ENCODE results near the gene RNPEPL1. TPM values are rescaled to one million over a fixed set of nuclear protein-coding genes. Genes with fewer than 3 reads are reported as not detected.

RNPEPL1 gene
- total RNA-seq, 2 experiments from 2014 or later: 135 to 144 TPM

DNA sequence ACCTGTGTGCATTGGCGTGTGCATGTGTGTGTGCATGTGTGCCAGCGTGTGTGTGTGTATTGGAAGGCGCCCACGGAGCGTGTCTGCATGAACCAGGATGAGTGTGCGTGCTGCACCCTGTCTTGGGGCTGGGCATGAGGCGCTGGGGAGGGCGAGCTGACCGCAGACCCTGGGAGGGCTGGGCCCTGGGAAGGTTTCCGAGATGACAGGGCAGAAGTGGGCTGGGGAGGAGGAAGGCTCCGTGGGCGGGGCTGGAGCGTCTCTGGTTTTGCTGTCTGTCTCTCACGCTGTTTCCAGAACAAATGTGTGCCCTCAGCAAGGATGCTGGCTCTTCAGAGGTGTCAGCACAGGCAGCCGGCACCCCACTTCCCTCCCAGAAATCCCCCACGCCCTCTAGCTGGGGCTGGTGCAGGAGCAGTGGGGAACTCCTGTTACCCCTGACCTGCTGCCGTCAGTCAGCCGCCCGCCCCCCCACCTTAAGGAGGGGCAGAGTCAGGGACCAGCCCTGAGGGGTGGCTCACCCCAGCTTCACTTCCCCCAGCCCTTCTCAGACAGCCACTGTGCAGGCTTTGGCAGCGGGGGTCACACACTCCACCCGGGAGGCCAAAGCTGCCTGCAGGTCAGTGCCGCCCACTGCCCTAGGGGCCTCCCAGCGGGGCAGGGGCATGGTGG, 56.8 kb downstream of the RNPEPL1 start, which contains the start of gene GPR35:
GPR35 (plus strand) TSS at position 531 of the 672 bp plus-strand sequence. CDS start 4,473 bp downstream, outside the sequence.
- Mint-ChIP-seq H3K36me3 (ENCODE audit: low read depth) (peaks cover 4% of the 10 kb centered on the region), H3K4me1 (peaks cover 59% of the 10 kb centered on the region), H3K27ac (peak within 1 kb of the TSS; percentile 87), H3K4me3 (peak within 1 kb of the TSS; percentile 49), H3K27me3 (no peaks in the 10 kb centered on the region), H3K9me3 (no peaks in the 10 kb centered on the region)
- DNase-seq: peak; percentile 84
- CTCF ChIA-PET: interaction anchor here (0.7 to 1.0 kb wide), 3 partner anchors 8 to 59 kb away, joined by 3 to 4 read pairs (median 3); no protein-coding TSS in a partner anchor
- POLR2A ChIA-PET: interaction anchor here (1.3 to 3.8 kb wide), 4 partner anchors 9 to 64 kb away, joined by 3 to 27 read pairs (median 10); partner anchors contain the start of gene DUSP28

DNA sequence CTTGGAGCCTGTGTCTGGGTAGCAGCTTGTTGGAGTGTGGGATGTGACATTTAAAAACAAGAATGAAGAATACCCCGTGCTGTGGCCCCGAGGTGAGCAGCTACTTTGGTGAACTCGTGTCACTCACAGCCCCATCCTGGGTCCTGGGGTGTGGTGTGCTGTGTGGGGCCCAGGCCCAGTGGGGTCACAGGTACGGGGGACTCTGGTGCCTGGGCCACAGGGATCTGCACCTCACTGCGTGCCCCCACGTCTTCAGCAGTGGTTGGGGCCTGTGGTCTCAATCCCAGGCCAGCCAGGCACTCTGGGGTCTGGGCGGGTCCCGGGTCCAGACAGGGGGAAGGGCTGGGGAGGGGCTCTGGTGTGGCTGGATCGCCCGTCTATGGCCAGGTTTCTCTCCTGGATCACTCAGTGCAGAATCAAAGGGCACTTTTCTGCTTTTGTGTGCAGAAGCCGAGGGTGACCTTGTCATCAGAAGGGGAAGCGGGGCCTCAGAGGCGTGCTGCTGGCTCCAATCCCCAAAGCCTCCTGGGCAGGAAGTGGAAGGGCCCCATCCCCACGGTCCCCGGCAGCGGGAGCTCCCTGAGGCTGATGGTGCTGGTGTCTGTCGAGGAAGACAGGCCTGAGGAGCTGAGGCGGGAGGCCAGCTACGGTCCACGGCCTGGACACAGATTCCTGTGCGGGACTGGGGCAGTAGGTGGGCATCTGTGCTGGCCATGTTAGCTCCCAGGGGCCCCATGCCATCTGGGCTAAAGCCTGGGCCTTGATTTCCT, 58.4 kb downstream of the RNPEPL1 start:
- no peak for DNase-seq
- Mint-ChIP-seq H3K27ac (peak overlapping the region; percentile 31), H3K4me3 (no peak overlapping the region), H3K27me3 (no peaks in the 10 kb centered on the region), H3K9me3 (no peaks in the 10 kb centered on the region), H3K4me1 (peaks cover 48% of the 10 kb centered on the region), H3K36me3 (ENCODE audit: low read depth) (no peaks in the 10 kb centered on the region)
- ChIA-PET CTCF (interaction anchor here (0.6 to 2.0 kb wide), 4 partner anchors 47 to 650 kb away, joined by 3 to 6 read pairs (median 4); no protein-coding TSS in a partner anchor), POLR2A (interaction anchor here (1.0 to 3.8 kb wide), 4 partner anchors 14 to 66 kb away, joined by 4 to 27 read pairs (median 4); partner anchors contain the start of gene CAPN10)

DNA sequence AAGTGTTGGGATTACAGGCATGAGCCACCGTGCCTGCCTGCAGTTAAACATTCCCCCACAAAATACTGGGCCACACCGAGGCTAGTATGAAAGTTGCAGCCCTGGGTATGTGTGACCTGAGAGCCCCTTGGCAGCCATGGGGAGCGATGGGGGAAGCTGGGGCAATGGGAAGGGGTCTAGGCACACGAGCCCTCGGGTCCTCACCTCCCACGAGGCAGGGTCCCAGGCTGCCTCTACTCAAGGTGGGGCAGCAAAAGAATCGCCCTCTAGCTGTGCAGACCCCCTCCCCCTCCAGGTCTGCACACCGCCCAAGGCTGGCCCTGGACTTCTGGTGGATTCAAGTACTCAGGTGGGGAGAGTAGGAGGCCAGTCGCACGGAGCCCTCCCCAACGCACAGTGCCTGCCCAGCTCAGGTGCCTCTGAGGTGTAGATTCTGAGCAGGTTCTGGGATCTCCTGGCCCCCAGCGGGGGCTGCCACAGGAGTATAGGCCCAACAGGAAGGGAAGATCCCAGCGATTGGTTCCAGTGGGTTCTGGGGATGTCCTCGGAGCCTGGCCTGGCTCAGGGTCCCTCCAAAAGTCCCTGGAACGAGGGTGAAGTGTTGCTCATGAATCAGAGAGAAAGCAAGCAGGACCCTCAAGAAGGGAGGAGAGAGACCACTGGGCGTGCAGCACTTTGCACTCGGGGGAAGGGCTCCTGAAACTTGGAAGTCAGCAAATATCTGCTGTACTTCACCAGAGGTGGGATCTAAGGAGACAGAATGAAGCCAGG, 59.6 kb downstream of the RNPEPL1 start:
- Mint-ChIP-seq H3K36me3 (ENCODE audit: low read depth) (peaks cover under 1% of the 10 kb centered on the region), H3K4me3 (no peak overlapping the region), H3K27ac (no peak overlapping the region), H3K4me1 (peaks cover 36% of the 10 kb centered on the region), H3K9me3 (peaks cover 4% of the 10 kb centered on the region), H3K27me3 (no peaks in the 10 kb centered on the region)
- DNase-seq: no peak
- ChIA-PET CTCF (interaction anchor here (2.0 kb wide), 1 partner anchor 62 kb away, joined by 6 read pairs; no protein-coding TSS in a partner anchor), POLR2A (interaction anchor here (1.1 to 3.8 kb wide), 4 partner anchors 15 to 62 kb away, joined by 4 to 27 read pairs (median 8); partner anchors contain the start of gene CAPN10)

DNA sequence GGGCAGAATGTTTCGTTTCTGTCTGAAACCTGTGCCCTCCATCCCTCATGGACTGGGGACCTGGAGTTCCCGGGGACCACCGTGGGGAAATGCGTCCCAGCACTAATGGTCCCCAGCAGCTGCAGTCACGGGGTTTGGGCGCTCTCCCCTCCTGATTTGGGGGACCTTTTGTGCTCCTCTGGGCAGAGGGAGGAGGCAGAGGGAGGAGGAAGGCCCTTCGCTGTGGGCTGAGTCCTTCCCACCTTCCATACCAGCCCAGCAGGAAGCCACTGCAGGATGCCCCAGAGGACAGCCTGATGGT, 60.2 kb downstream of the RNPEPL1 start:
- ChIA-PET CTCF (no interaction called here), POLR2A (interaction anchor here (2.2 kb wide), 1 partner anchor 41 kb away, joined by 12 read pairs; the partner anchor contains the start of gene CAPN10)
- H3K4me3 Mint-ChIP-seq: no peak overlapping the region
- H3K4me1 Mint-ChIP-seq: peaks cover 31% of the 10 kb centered on the region
- H3K27me3 Mint-ChIP-seq: no peaks in the 10 kb centered on the region
- no peak for DNase-seq
- H3K27ac Mint-ChIP-seq: no peak overlapping the region
- peaks cover 9% of the 10 kb centered on the region for H3K9me3 Mint-ChIP-seq
- peaks cover 6% of the 10 kb centered on the region for H3K36me3 Mint-ChIP-seq (ENCODE audit: low read depth)

DNA sequence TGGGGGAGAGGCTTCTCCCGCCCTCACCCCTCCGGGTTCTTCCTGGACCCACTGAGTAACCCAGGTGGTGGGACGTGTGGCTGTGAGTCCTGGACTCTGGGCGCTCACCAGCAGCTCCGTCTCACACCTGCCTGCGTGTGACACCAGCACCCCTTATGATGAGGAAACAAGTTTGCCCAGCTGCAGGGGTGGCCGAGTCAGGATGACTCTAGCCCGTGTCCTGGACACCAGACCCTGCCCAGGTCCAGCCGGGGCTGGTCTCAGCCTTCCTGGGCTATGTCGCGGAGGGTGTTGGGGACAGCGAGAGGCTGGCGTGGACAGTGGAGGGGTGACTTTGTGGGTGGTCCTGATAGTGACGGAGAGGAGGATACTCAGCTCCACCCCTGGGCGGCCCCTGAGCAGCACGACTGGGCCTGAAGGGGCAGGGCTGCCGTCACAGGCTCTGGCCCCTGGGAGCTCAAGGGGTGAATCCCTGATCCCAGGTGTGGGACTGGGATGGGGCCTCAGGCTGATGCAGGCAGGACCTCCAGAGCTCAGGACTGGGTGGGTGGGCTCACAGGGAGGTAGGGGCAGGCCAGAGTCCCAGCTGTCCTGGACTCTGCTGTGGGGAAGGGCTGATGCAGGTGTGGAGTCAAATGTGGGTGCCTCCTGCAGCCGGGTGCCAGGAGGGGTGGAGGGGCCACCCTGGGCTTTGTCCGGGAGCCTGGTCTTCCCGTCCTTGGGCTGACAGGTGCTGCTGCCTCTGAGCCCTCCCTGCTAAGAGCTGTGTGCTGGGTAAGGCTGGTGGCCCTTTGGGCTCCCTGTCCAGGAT, 60.7 kb downstream of the RNPEPL1 start:
- Mint-ChIP-seq H3K9me3 (peaks cover 11% of the 10 kb centered on the region), H3K36me3 (ENCODE audit: low read depth) (peaks cover 8% of the 10 kb centered on the region), H3K4me3 (no peak overlapping the region), H3K27ac (no peak overlapping the region), H3K4me1 (peaks cover 28% of the 10 kb centered on the region), H3K27me3 (no peaks in the 10 kb centered on the region)
- CTCF ChIA-PET: no interaction called here
- POLR2A ChIA-PET: interaction anchor here (1.2 to 2.2 kb wide), 2 partner anchors 16 to 42 kb away, joined by 3 to 12 read pairs; partner anchors contain the start of gene CAPN10
- no peak for DNase-seq

DNA sequence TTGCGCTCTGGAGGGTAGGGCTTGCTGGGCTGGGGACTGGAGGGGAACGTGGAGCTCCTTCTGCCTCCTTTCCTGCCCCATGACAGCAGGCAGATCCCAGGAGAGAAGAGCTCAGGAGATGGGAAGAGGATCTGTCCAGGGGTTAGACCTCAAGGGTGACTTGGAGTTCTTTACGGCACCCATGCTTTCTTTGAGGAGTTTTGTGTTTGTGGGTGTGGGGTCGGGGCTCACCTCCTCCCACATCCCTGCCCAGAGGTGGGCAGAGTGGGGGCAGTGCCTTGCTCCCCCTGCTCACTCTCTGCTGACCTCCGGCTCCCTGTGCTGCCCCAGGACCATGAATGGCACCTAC, 61.3 kb downstream of the RNPEPL1 start:
- DNase-seq: no peak
- H3K36me3 Mint-ChIP-seq (ENCODE audit: low read depth): peaks cover 8% of the 10 kb centered on the region
- H3K27me3 Mint-ChIP-seq: no peaks in the 10 kb centered on the region
- H3K4me1 Mint-ChIP-seq: peaks cover 22% of the 10 kb centered on the region
- no peak overlapping the region for H3K4me3 Mint-ChIP-seq
- POLR2A ChIA-PET: interaction anchor here (1.2 to 2.2 kb wide), 2 partner anchors 16 to 42 kb away, joined by 3 to 12 read pairs; partner anchors contain the start of gene CAPN10
- CTCF ChIA-PET: no interaction called here
- no peak overlapping the region for H3K27ac Mint-ChIP-seq
- H3K9me3 Mint-ChIP-seq: peaks cover 14% of the 10 kb centered on the region

DNA sequence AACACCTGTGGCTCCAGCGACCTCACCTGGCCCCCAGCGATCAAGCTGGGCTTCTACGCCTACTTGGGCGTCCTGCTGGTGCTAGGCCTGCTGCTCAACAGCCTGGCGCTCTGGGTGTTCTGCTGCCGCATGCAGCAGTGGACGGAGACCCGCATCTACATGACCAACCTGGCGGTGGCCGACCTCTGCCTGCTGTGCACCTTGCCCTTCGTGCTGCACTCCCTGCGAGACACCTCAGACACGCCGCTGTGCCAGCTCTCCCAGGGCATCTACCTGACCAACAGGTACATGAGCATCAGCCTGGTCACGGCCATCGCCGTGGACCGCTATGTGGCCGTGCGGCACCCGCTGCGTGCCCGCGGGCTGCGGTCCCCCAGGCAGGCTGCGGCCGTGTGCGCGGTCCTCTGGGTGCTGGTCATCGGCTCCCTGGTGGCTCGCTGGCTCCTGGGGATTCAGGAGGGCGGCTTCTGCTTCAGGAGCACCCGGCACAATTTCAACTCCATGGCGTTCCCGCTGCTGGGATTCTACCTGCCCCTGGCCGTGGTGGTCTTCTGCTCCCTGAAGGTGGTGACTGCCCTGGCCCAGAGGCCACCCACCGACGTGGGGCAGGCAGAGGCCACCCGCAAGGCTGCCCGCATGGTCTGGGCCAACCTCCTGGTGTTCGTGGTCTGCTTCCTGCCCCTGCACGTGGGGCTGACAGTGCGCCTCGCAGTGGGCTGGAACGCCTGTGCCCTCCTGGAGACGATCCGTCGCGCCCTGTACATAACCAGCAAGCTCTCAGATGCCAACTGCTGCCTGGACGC, 61.9 kb downstream of the RNPEPL1 start:
- Mint-ChIP-seq H3K4me1 (peaks cover 16% of the 10 kb centered on the region), H3K4me3 (no peak overlapping the region), H3K27ac (no peak overlapping the region), H3K27me3 (no peaks in the 10 kb centered on the region), H3K36me3 (ENCODE audit: low read depth) (peaks cover 8% of the 10 kb centered on the region), H3K9me3 (peaks cover 18% of the 10 kb centered on the region)
- ChIA-PET POLR2A (interaction anchor here (1.2 to 2.2 kb wide), 2 partner anchors 15 to 43 kb away, joined by 3 to 12 read pairs; partner anchors contain the start of gene CAPN10), CTCF (no interaction called here)
- no peak for DNase-seq

Other genes starting within 250 kb of the RNPEPL1 start
- gene GPC1, start 132.8 kb upstream of the RNPEPL1 start, total RNA-seq: 1 to 10 TPM; 5.8 to 7.9 TPM
- gene ANKMY1, start 10.5 kb upstream of the RNPEPL1 start, total RNA-seq: 10 to 100 TPM; 28.2 to 31.5 TPM
- gene DUSP28, start 8.1 kb upstream of the RNPEPL1 start, total RNA-seq: 1 to 10 TPM; 7.9 to 9.3 TPM
- gene CAPN10, start 18.2 kb downstream of the RNPEPL1 start, total RNA-seq: 10 to 100 TPM; 52.3 to 53.1 TPM
- 1 to 10 TPM; 5.2 to 5.7 TPM for gene GPR35, start 57.0 kb downstream of the RNPEPL1 start, total RNA-seq
- not detected for gene AQP12B, start 114.4 kb downstream of the RNPEPL1 start, total RNA-seq
- gene AQP12A, start 123.4 kb downstream of the RNPEPL1 start, total RNA-seq: not detected